K562 (cell line): ENCODE data around the gene JPH3. TPM values are rescaled to one million over a fixed set of nuclear protein-coding genes. Genes with fewer than 3 reads are reported as not detected.

ENCODE experiments used
- ATAC-seq: fragments of 200-7000 bp; cut with Tn5 transposase; 3 replicates; pipeline ENCODE4 v1.9.1; 2020; ENCODE audit warnings: moderate library complexity
- BruUV-seq: library from RNA; stranded (reverse); fragments of 400-500 nt; replicated peaks from 2 replicates; lab custom pipeline; 2021; lab: Mats Ljungman, UMichigan
- CTCF ChIA-PET: fragments of 300-600 bp; formaldehyde crosslinking; extraction: SDS; loops from one replicate; lab custom pipeline; 2021; ENCODE audit warnings: low intra/inter-chr PET ratio; lab: Yijun Ruan, JAX
- POLR2A ChIA-PET: fragments of 300-600, 350-650 bp; sonication (Branson Sonifier 250); formaldehyde crosslinking; extraction: SDS; loops from one replicate; lab custom pipeline; 2021; ENCODE audit warnings: antibody characterized with exemption, inconsistent platforms; lab: Yijun Ruan, JAX
- DNase-seq, 4 experiments: peaks; one replicate each; pipeline versions ENCODE4 v3.0.0 to v3.0.0-alpha.2; 2011 to 2018; ENCODE audit warnings: low spot score in 3 of 4, mixed read lengths in 3 of 4; ENCODE audit errors: extremely low read depth in 1 of 4
- FAIRE-seq: peaks from 2 replicates; lab custom pipeline; 2011; peaks lifted over from hg19 to GRCh38; lab: Jason Lieb, UNC
- H2AFZ ChIP-seq: 2 replicates; pipeline ENCODE4 v1.6.0; 2011; ENCODE audit warnings: low read depth, low read length, control low read depth, inconsistent platforms
- H3K27ac ChIP-seq: fragments of 200-600 bp; 3 replicates; pipeline ENCODE4 v1.8.0; 2011; ENCODE audit warnings: low read depth, mild to moderate bottlenecking, control low read depth, inconsistent platforms, low read length, moderate library complexity, mixed read lengths; ENCODE audit errors: extremely low read depth
- H3K27me3 ChIP-seq, 2 experiments: fragments of 300-600 bp in 1 of 2; 2 replicates in 1 of 2; 3 replicates in 1 of 2; pipeline versions ENCODE4 v1.6.0 to v1.8.0; 2011; ENCODE audit warnings: inconsistent platforms in 2 of 2, low read length in 2 of 2, mild to moderate bottlenecking in 1 of 2, mixed read lengths in 1 of 2, moderate library complexity in 1 of 2; ENCODE audit not compliant: control insufficient read depth in 2 of 2, insufficient read depth in 2 of 2
- H3K36me3 ChIP-seq: fragments of 300-600 bp; 3 replicates; pipeline ENCODE4 v1.8.0; 2011; ENCODE audit warnings: mild to moderate bottlenecking, low read length, inconsistent platforms; ENCODE audit not compliant: control insufficient read depth, insufficient read depth
- H3K4me1 ChIP-seq, 2 experiments: fragments of 200-600 bp in 1 of 2; replicated peaks in 1 of 2; 2 replicates in 1 of 2; 3 replicates in 1 of 2; pipeline versions ENCODE4 v1.5.1 to v1.8.0; 2011; ENCODE audit warnings: inconsistent platforms in 2 of 2, low read length in 2 of 2, mild to moderate bottlenecking in 1 of 2, mixed read lengths in 1 of 2, moderate library complexity in 1 of 2; ENCODE audit not compliant: control insufficient read depth in 2 of 2, insufficient read depth in 2 of 2
- H3K4me2 ChIP-seq: 2 replicates; pipeline ENCODE4 v1.6.1; 2011; ENCODE audit warnings: low read length, control low read depth, inconsistent platforms, mixed read lengths; ENCODE audit not compliant: insufficient read depth
- H3K4me3 ChIP-seq: fragments of 200-600 bp; sonication (generic), shearing (Covaris generic); 2 replicates; pipeline ENCODE4 v1.5.1; 2016; ENCODE audit warnings: control low read depth, inconsistent platforms
- H3K79me2 ChIP-seq: fragments of 200-600 bp; 3 replicates; pipeline ENCODE4 v1.8.0; 2011; ENCODE audit warnings: low read length, inconsistent platforms; ENCODE audit not compliant: control insufficient read depth, insufficient read depth
- H3K9ac ChIP-seq, 2 experiments: 2 replicates each; pipeline versions ENCODE4 v1.6.0 to v1.6.1; 2011; ENCODE audit warnings: low read depth in 2 of 2, low read length in 2 of 2, control low read depth in 1 of 2, inconsistent platforms in 1 of 2, mild to moderate bottlenecking in 1 of 2, mixed read lengths in 1 of 2; ENCODE audit not compliant: insufficient read depth in 1 of 2
- H3K9me1 ChIP-seq: one replicate; pipeline ENCODE4 v1.6.0; 2011; ENCODE audit warnings: inconsistent platforms, mild to moderate bottlenecking, low read length, moderate library complexity; ENCODE audit not compliant: control insufficient read depth, insufficient read depth
- H3K9me3 ChIP-seq: replicated peaks from 2 replicates; pipeline ENCODE4 v1.5.1; 2011; ENCODE audit warnings: low read depth, low read length, inconsistent platforms; ENCODE audit not compliant: control insufficient read depth, insufficient read depth
- H4K20me1 ChIP-seq: replicated peaks from 2 replicates; pipeline ENCODE4 v1.6.1; 2011; ENCODE audit warnings: low read length, inconsistent platforms, mixed read lengths; ENCODE audit not compliant: control insufficient read depth, insufficient read depth
- ARHGAP35 ChIP-seq: fragments of 450-650 bp; IDR thresholded peaks from 2 replicates; pipeline ENCODE4 v1.6.1; 2018; ENCODE audit not compliant: partially characterized antibody
- KLF10 ChIP-seq: fragments of 250-450 bp; sonication (Bioruptor Pico); IDR thresholded peaks from 2 replicates; pipeline ENCODE4 v1.6.1; 2021; ENCODE audit warnings: matching md5 sums
- POLR2A ChIP-seq: fragments of 450-650 bp; conservative IDR thresholded peaks from 2 replicates; pipeline ENCODE4 v1.6.1; 2016
- POLR2G ChIP-seq: fragments of 200-400 bp; formaldehyde crosslinking; IDR thresholded peaks from 2 replicates; pipeline ENCODE4 v1.6.1; 2017; ENCODE audit warnings: low read depth, mild to moderate bottlenecking, antibody characterized with exemption, low read length, moderate library complexity
- RBM22 ChIP-seq: fragments of 200-400 bp; formaldehyde crosslinking; IDR thresholded peaks from 2 replicates; pipeline ENCODE4 v1.6.1; 2018; ENCODE audit warnings: low read length, low read depth; ENCODE audit not compliant: poor library complexity, severe bottlenecking
- RBM39 ChIP-seq: fragments of 200-400 bp; formaldehyde crosslinking; optimal IDR thresholded peaks from 2 replicates; pipeline ENCODE3; 2018; ENCODE audit warnings: low read depth, low read length
- WGBS: fragments of 100-300 bp; shearing (Covaris generic); methylation state at CpG from one replicate; pipeline ENCODE4 v1.1.6; 2016; ENCODE audit warnings: low coverage, mixed read lengths; ENCODE audit not compliant: insufficient coverage; ENCODE audit errors: missing lambda C conversion rate; 5-methylcytosine and 5-hydroxymethylcytosine counted together
- in situ Hi-C: fragments of 300-500 bp; cut with MboI; formaldehyde crosslinking; loops from 4 replicates; pipeline ENCODE4 v1.15.0; 2018; ENCODE audit warnings: inconsistent platforms, mixed read lengths
- intact Hi-C: fragments of 100-400 bp; cut with micrococcal nuclease; formaldehyde crosslinking; loops from 2 replicates; pipeline ENCODE4 v1.14.2; 2022
- polyA plus RNA-seq, 8 experiments: library from polyadenylated mRNA; depleted of rRNA in 4 of 8; stranded (reverse) in 5 of 8; unstranded in 3 of 8; fragments of >200 nt; fragmentation: Nextera tagmentation in 2 of 8; fragmentation: Illumina TruSeq in 1 of 8; extraction: Ambion mirVana in 2 of 8; extraction: Trizol in 1 of 8; gene quantifications; 2 replicates each; pipeline versions ENCODE4 v1.2.1 to v1.2.3, GENCODE V29; 2011 to 2014; ENCODE audit warnings: inconsistent platforms in 1 of 8, missing spikeins in 1 of 8
- total RNA-seq, 7 experiments: library from RNA; depleted of rRNA in 6 of 7; stranded (reverse); fragments of >200 nt in 6 of 7; fragmentation: Illumina TruSeq in 2 of 7; extraction: Trizol in 2 of 7; gene quantifications; 2 replicates each; pipeline versions ENCODE4 v1.2.1 to v1.2.3, GENCODE V29; 2011 to 2021; ENCODE audit warnings: low replicate concordance in 1 of 7

JPH3 gene
- total and polyA plus RNA-seq, 9 of the 15 experiments (the other 6 are each of a cell fraction or from before 2014, with no cell fraction given) = 0.01 TPM; not detected in 8

GRCh38 chr16:87690911-87691685 is 88.8 kb downstream of the JPH3 start:
- intact Hi-C loops (no loop called here), in situ Hi-C loops (no loop called here)
- ChIA-PET POLR2A (interaction anchor here (0.6 to 1.2 kb wide), 6 partner anchors 13 to 370 kb away, joined by 3 to 4 read pairs (median 3); no protein-coding TSS in a partner anchor), CTCF (no interaction called here)
- peaks cover 11% of the 10 kb centered on the region; the same call in 1 of the 3 replicates for H3K36me3 ChIP-seq
- FAIRE-seq (no peak), ATAC-seq (no peak), DNase-seq (no peak)
- peaks cover 0 to 50% of the 10 kb centered on the region in 2 experiments; a peak in 2 of 5 replicates for H3K4me1 ChIP-seq
- peaks cover 7 to 36% of the 10 kb centered on the region in 2 experiments; a peak in 4 of 5 replicates for H3K27me3 ChIP-seq
- H4K20me1 ChIP-seq = 0 out of 2 replicates have a peak, but pooled peaks cover 8% of the 10 kb centered on the region
- no peak overlapping the region; a peak in 1 of 4 replicates for H3K9ac ChIP-seq
- H2AFZ ChIP-seq = no peak overlapping the region
- no peaks in the 10 kb centered on the region for H3K9me3 ChIP-seq
- no peak overlapping the region for H3K4me3 ChIP-seq
- H3K9me1 ChIP-seq = no peaks in the 10 kb centered on the region
- H3K4me2 ChIP-seq = no peak overlapping the region
- WGBS = 35% methylated on average over 24 of the region's 33 CpGs
- no peaks in the 10 kb centered on the region for H3K79me2 ChIP-seq
- no peak overlapping the region for H3K27ac ChIP-seq
- TF ChIP-seq POLR2A (0 out of 2 replicates have a peak, but pooled peaks have one; percentile 10), KLF10 (CRISPR knock-in tag) (no peak), ARHGAP35 (no peak), POLR2G (peak; percentile 59), RBM39 (no peak), RBM22 (peak; percentile 45)
- no TSS peak for BruUV-seq
